IPS DF 19.7 (cell line): ENCODE results near the gene LEMD1.
"Not testable (repeated sequence)": the region's sequence is repeated elsewhere in the genome, so short reads cannot be mapped to it uniquely, and the experiment has no call there.

Experiments used
- DNase-seq: peaks from one replicate; pipeline ENCODE4 v3.0.0-alpha.2; 2013; ENCODE audit warnings: low read depth, low spot score

LEMD1 gene

GRCh38 chr1:205430696-205431305 is 8.9 kb upstream of the LEMD1 start:
- no peak for DNase-seq

GRCh38 chr1:205429762-205430695 is 8.2 kb upstream of the LEMD1 start:
- no peak for DNase-seq

- DNase-seq, result no peak
Observed at GRCh38 chr1:205424901-205425600, 3.2 kb upstream of the LEMD1 start.

- no peak for DNase-seq
Observed at GRCh38 chr1:205423814-205424399, 2.1 kb upstream of the LEMD1 start.

- no peak for DNase-seq
Observed at GRCh38 chr1:205422993-205423642, 1.3 kb upstream of the LEMD1 start.

- no peak for DNase-seq
Observed at GRCh38 chr1:205420938-205421337, 918 bp downstream of the LEMD1 start.

GRCh38 chr1:205417870-205418635 is 3.8 kb downstream of the LEMD1 start:
- DNase-seq, result no peak

GRCh38 chr1:205416322-205416721 is 5.5 kb downstream of the LEMD1 start:
- DNase-seq, result no peak

- DNase-seq, result no peak
Observed at GRCh38 chr1:205410581-205411298, 11.1 kb downstream of the LEMD1 start.

GRCh38 chr1:205407970-205408369 is 13.9 kb downstream of the LEMD1 start:
- no peak for DNase-seq

- DNase-seq, result not testable (repeated sequence)
Observed at GRCh38 chr1:205406252-205406651, 15.6 kb downstream of the LEMD1 start.

GRCh38 chr1:205404484-205404883 is 17.4 kb downstream of the LEMD1 start:
- DNase-seq, result not testable (repeated sequence)

- no peak for DNase-seq
Observed at GRCh38 chr1:205398586-205398985, 23.3 kb downstream of the LEMD1 start.

- DNase-seq, result no peak
Observed at GRCh38 chr1:205396967-205397616, 24.8 kb downstream of the LEMD1 start.

GRCh38 chr1:205395616-205396015 is 26.2 kb downstream of the LEMD1 start:
- DNase-seq, result no peak

- no peak for DNase-seq
Observed at GRCh38 chr1:205392650-205393049, 29.2 kb downstream of the LEMD1 start.

GRCh38 chr1:205391386-205391785 is 30.5 kb downstream of the LEMD1 start:
- DNase-seq, result no peak

GRCh38 chr1:205387845-205388244 is 34.0 kb downstream of the LEMD1 start:
- DNase-seq, result no peak

GRCh38 chr1:205382990-205383389 is 38.9 kb downstream of the LEMD1 start:
- not testable (repeated sequence) for DNase-seq
